ENCODE data around the gene STX3.

DNA sequence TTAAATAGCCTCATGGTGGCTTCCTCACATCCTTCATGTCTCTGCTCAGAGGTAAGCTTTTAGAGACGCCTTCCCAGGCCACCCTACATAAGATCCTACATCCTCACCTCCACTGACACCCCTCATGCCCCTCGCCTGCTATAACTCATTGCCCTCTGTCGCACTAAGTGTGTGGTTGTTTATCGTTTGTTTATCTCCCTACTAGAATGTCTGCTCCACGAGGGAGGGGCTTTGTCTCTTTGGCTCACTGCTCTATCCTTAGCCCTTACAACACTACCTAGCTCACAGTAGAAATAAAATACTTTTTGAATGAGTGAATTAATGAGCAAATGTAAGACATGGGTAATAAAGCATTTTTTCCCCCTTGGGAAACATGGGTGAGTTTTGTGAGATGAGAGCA is 91.4 kb downstream of the STX3 start:
- TF ChIP-seq, protein P1, sequence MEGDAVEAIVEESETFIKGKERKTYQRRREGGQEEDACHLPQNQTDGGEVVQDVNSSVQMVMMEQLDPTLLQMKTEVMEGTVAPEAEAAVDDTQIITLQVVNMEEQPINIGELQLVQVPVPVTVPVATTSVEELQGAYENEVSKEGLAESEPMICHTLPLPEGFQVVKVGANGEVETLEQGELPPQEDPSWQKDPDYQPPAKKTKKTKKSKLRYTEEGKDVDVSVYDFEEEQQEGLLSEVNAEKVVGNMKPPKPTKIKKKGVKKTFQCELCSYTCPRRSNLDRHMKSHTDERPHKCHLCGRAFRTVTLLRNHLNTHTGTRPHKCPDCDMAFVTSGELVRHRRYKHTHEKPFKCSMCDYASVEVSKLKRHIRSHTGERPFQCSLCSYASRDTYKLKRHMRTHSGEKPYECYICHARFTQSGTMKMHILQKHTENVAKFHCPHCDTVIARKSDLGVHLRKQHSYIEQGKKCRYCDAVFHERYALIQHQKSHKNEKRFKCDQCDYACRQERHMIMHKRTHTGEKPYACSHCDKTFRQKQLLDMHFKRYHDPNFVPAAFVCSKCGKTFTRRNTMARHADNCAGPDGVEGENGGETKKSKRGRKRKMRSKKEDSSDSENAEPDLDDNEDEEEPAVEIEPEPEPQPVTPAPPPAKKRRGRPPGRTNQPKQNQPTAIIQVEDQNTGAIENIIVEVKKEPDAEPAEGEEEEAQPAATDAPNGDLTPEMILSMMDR (conservative IDR thresholded peaks at IDR 0.05; ENCODE audit: low read length), result no peak
- no peak for TF ChIP-seq EZH2phosphoT487 (IDR thresholded peaks at IDR 0.05; ENCODE audit: borderline replicate concordance, low read depth, low read length)

Measured in OCI-LY7 (cell line).